EL (cell line): ENCODE measurements around the gene ZNF107.

Source experiments
- DNase-seq: peaks from one replicate; pipeline ENCODE4 v3.0.0-alpha.2; 2016

ZNF107 gene

GRCh38 chr7:64665980-64666662 lies at the start of gene ZNF107:
Gene ZNF107, plus strand, starts transcription at chr7:64666133. Its CDS starts 150 bp downstream, at chr7:64666283.
- DNase-seq = peak; percentile 95

GRCh38 chr7:64618785-64619456 lies 47.0 kb upstream of the ZNF107 start:
- DNase-seq = peak; percentile 52

GRCh38 chr7:64619705-64620104 lies 46.2 kb upstream of the ZNF107 start:
- no peak for DNase-seq

- DNase-seq = no peak
Measured at GRCh38 chr7:64621656-64622055, 44.3 kb upstream of the ZNF107 start.

GRCh38 chr7:64625114-64626082 lies 40.5 kb upstream of the ZNF107 start:
- DNase-seq = peak; percentile 1

GRCh38 chr7:64626083-64626469 lies 39.9 kb upstream of the ZNF107 start:
- no peak for DNase-seq

GRCh38 chr7:64626557-64626956 lies 39.4 kb upstream of the ZNF107 start:
- DNase-seq = no peak

GRCh38 chr7:64628192-64628591 lies 37.7 kb upstream of the ZNF107 start:
- no peak for DNase-seq

- DNase-seq = no peak
Measured at GRCh38 chr7:64628721-64629120, 37.2 kb upstream of the ZNF107 start.

GRCh38 chr7:64630496-64630895 lies 35.4 kb upstream of the ZNF107 start:
- DNase-seq = peak; percentile 7

- no peak for DNase-seq
Measured at GRCh38 chr7:64632029-64632428, 33.9 kb upstream of the ZNF107 start.

- no peak for DNase-seq
Measured at GRCh38 chr7:64633401-64633800, 32.5 kb upstream of the ZNF107 start.

GRCh38 chr7:64634406-64635062 lies 31.4 kb upstream of the ZNF107 start:
- DNase-seq = no peak

GRCh38 chr7:64636386-64636785 lies 29.5 kb upstream of the ZNF107 start:
- no peak for DNase-seq

- no peak for DNase-seq
Measured at GRCh38 chr7:64637521-64638445, 28.1 kb upstream of the ZNF107 start.

- DNase-seq = no peak
Measured at GRCh38 chr7:64638822-64639221, 27.1 kb upstream of the ZNF107 start.

- no peak for DNase-seq
Measured at GRCh38 chr7:64639267-64640001, 26.5 kb upstream of the ZNF107 start.

GRCh38 chr7:64640504-64640903 lies 25.4 kb upstream of the ZNF107 start:
- no peak for DNase-seq

- no peak for DNase-seq
Measured at GRCh38 chr7:64642046-64642445, 23.9 kb upstream of the ZNF107 start.

GRCh38 chr7:64642875-64643274 lies 23.1 kb upstream of the ZNF107 start:
- no peak for DNase-seq

- no peak for DNase-seq
Measured at GRCh38 chr7:64643566-64643965, 22.4 kb upstream of the ZNF107 start.
